ENCODE results near the gene CTDSP1.

- TF ChIP-seq POLR2A (IDR thresholded peaks at IDR 0.05) (no peak), CTCF (IDR thresholded peaks at IDR 0.05) (no peak), EP300 (IDR thresholded peaks at IDR 0.05) (no peak)
Measured at GRCh38 chr2:218432676-218433365, 33.2 kb downstream of the CTDSP1 start.

Measured in ovary (tissue), 3 donors.